ENCODE data around the gene SET. TPM values are rescaled to one million over a fixed set of nuclear protein-coding genes. Genes with fewer than 3 reads are reported as not detected.

The SET gene
- total RNA-seq, 1 donor from 2014 or later: 563 TPM

- H3K27me3 Mint-ChIP-seq: no peaks in the 10 kb centered on the region
- no peak overlapping the region for H3K4me3 Mint-ChIP-seq (ENCODE audit: low read depth)
- no peak overlapping the region for H3K27ac Mint-ChIP-seq
- TF ChIP-seq, protein P1, sequence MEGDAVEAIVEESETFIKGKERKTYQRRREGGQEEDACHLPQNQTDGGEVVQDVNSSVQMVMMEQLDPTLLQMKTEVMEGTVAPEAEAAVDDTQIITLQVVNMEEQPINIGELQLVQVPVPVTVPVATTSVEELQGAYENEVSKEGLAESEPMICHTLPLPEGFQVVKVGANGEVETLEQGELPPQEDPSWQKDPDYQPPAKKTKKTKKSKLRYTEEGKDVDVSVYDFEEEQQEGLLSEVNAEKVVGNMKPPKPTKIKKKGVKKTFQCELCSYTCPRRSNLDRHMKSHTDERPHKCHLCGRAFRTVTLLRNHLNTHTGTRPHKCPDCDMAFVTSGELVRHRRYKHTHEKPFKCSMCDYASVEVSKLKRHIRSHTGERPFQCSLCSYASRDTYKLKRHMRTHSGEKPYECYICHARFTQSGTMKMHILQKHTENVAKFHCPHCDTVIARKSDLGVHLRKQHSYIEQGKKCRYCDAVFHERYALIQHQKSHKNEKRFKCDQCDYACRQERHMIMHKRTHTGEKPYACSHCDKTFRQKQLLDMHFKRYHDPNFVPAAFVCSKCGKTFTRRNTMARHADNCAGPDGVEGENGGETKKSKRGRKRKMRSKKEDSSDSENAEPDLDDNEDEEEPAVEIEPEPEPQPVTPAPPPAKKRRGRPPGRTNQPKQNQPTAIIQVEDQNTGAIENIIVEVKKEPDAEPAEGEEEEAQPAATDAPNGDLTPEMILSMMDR (IDR thresholded peaks at IDR 0.05; ENCODE audit: unreplicated experiment): no peak
- DNase-seq (ENCODE audit: low spot score, unreplicated experiment): no peak
- H3K4me1 Mint-ChIP-seq (ENCODE audit: low read depth): peaks cover 3% of the 10 kb centered on the region
- no peaks in the 10 kb centered on the region for H3K9me3 Mint-ChIP-seq (ENCODE audit: low read depth)
- peaks cover 2% of the 10 kb centered on the region for H3K36me3 Mint-ChIP-seq (ENCODE audit: insufficient read depth)
Measured at GRCh38 chr9:128707446-128707845, 18.4 kb downstream of the SET start.

DNA sequence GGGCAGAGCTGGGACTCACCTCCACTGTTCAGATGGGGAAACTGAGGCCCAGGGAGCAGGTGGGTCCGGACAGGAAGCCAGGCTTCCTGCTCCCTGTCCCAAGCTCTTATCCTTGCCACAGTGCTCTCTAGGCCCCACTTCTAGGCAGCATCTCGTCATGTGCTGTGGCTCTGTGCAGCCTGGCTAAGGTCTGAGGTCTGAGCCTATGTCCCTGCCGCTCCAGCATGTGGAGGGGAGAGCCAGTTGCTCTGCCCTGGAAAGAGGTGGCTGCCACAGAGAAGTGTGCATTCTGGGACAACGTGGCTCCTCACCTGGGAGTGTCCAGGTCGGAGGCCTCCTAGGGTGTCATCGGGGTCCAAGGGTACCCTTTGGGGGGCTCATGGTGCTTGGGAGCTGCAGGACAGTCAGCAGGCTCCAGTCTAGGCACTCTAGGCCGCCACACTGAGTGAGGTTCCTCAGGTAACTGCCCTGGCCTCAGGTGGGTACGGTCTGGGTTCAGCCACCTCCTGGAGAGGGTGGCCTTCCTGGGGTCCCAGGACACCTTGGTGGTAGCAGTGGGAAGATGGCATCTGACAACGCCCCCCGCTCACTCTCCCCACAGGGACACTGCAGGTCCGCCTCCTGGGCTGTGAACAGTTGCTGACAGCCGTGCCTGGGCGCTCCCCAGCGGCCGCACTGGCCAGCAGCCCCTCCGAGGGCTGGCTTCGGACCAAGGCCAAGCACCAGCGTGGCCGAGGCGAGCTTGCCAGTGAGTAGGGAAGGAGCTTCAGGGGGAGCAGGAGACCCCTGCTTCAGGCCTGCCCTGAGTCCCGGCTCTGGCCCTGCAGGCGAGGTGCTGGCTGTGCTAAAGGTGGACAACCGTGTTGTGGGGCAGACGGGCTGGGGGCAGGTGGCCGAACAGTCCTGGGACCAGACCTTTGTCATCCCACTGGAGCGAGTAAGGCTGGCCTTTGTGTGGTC lies 23.7 kb downstream of the SET start:
- H3K36me3 Mint-ChIP-seq (ENCODE audit: insufficient read depth): peaks cover 2% of the 10 kb centered on the region

DNA sequence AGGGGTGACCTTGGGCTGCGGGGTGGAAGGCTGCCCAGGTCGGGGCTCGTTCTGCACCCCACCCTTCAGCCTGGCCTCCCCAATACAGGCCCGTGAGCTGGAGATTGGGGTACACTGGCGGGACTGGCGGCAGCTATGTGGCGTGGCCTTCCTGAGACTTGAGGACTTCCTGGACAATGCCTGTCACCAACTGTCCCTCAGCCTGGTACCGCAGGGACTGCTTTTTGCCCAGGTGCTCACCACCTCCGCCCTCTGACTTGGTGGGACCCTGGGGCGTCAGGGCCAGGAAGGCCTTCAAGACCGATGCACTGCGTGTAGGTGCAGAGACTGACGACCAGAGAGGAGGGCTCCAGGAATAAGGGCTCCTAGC lies 24.4 kb downstream of the SET start:
- peaks cover 1% of the 10 kb centered on the region for H3K4me1 Mint-ChIP-seq (ENCODE audit: low read depth)
- no peaks in the 10 kb centered on the region for H3K9me3 Mint-ChIP-seq (ENCODE audit: low read depth)
- no peak overlapping the region for H3K27ac Mint-ChIP-seq
- no peak overlapping the region for H3K4me3 Mint-ChIP-seq (ENCODE audit: low read depth)
- peaks cover 2% of the 10 kb centered on the region for H3K36me3 Mint-ChIP-seq (ENCODE audit: insufficient read depth)
- TF ChIP-seq, protein P1 (IDR thresholded peaks at IDR 0.05; ENCODE audit: unreplicated experiment): no peak
- H3K27me3 Mint-ChIP-seq: no peaks in the 10 kb centered on the region
- DNase-seq (ENCODE audit: low spot score, unreplicated experiment): no peak

More for the DNA sequence above, 23.7 kb downstream of the SET start:
- DNase-seq (ENCODE audit: low spot score, unreplicated experiment): no peak
- Mint-ChIP-seq H3K4me1 (ENCODE audit: low read depth) (no peaks in the 10 kb centered on the region), H3K4me3 (ENCODE audit: low read depth) (no peak overlapping the region), H3K9me3 (ENCODE audit: low read depth) (no peaks in the 10 kb centered on the region), H3K27ac (no peak overlapping the region), H3K27me3 (no peaks in the 10 kb centered on the region)
- TF ChIP-seq, protein P1 (IDR thresholded peaks at IDR 0.05; ENCODE audit: unreplicated experiment): no peak

DNA sequence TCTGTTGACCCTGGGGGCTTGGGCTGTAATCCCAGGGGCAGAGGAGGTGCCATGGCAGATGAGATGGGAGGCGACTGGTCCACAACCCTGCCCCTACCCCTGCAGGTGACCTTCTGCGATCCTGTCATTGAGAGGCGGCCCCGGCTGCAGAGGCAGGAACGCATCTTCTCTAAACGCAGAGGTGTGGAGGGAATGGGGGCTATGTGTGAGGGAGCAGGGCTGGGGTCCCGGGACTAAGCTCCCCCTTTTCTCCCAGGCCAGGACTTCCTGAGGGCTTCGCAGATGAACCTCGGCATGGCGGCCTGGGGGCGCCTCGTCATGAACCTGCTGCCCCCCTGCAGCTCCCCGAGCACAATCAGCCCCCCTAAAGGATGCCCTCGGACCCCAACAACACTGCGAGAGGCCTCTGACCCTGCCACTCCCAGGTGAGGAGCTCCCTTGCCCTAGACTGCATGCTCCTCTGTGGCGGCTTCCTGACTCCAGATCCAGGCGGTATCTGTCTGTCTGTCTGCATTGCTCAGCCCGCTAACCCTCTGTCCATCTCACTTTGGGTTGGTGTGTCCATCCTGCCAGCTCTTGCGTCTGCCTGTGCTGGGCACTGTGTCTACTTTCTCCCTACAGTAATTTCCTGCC lies 25.0 kb downstream of the SET start:
- DNase-seq (ENCODE audit: low spot score, unreplicated experiment): no peak

More for the DNA sequence above, 25.0 kb downstream of the SET start:
- TF ChIP-seq, protein P1 (IDR thresholded peaks at IDR 0.05; ENCODE audit: unreplicated experiment): no peak
- no peaks in the 10 kb centered on the region for H3K9me3 Mint-ChIP-seq (ENCODE audit: low read depth)
- H3K27me3 Mint-ChIP-seq: no peaks in the 10 kb centered on the region
- peaks cover 2% of the 10 kb centered on the region for H3K36me3 Mint-ChIP-seq (ENCODE audit: insufficient read depth)
- peaks cover 1% of the 10 kb centered on the region for H3K4me1 Mint-ChIP-seq (ENCODE audit: low read depth)
- no peak overlapping the region for H3K27ac Mint-ChIP-seq
- H3K4me3 Mint-ChIP-seq (ENCODE audit: low read depth): no peak overlapping the region
